Fibroblast of skin of left quadriceps (primary cell): ENCODE measurements around the gene ZBTB44.
"Not testable (repeated sequence)": the region's sequence is repeated elsewhere in the genome, so short reads cannot be mapped to it uniquely, and the experiment has no call there.

ENCODE experiments used
- DNase-seq, 2 experiments: peaks; one replicate each; pipeline ENCODE4 v3.0.0-alpha.2; 2013; ENCODE audit warnings: low read depth in 2 of 2

Gene ZBTB44

DNA sequence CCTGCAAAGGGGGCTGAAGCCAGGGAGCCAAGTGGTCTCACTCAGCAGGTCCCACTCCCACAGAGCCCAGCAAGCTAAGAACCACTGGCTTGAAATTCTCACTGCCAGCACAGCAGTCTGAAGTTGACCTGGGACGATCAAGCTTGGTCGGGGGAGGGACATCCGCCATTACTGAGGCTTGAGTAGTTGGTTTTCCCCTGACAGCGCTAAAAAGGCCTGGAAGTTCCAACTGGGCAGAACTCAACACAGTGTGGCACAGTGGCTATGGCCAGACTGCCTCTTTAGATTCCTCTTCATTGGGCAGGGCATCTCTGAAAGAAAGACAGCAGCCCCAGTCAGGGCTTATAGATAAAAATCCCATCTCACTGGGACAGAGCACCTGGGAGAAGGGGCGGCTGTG lies 64.8 kb downstream of the ZBTB44 start:
- not testable (repeated sequence) for DNase-seq

DNA sequence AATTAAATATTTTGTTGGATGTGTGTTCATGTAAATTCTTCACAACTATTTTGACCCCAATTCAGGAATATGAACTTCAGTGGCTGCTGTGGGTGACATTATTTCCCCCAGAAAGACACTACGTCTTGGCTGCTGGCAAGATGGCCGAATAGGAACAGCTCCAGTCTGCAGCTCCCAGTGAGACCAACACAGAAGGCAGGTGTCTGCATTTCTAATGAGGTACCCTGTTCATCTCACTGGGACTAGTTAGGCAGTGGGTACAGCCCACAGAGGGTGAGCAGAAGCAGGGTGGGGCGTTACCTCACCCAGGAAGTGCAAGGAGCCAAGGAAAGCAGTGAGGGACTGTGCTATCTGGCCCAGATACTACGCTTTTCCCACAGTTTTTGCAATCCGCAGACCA lies 65.3 kb downstream of the ZBTB44 start:
- no peak for DNase-seq

DNA sequence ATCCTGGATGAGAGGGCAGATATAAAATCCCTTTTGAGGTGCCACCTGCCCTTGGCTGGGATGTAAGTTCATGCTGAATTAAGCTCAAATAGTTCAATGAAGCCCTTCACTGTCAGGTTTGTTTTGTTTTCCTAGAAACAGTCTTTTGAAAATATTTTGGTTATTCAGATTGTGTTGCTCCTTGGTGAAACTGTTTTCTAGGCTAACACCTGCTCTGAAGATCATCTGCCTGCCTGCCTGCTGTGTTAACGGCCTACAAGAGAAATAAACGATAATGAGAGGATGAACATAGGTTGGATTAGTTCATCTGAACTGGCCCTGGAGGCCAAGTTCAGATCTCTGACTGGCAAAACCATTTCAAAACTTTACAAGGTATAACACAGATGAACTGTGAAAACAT lies 67.4 kb downstream of the ZBTB44 start:
- no peak for DNase-seq

DNA sequence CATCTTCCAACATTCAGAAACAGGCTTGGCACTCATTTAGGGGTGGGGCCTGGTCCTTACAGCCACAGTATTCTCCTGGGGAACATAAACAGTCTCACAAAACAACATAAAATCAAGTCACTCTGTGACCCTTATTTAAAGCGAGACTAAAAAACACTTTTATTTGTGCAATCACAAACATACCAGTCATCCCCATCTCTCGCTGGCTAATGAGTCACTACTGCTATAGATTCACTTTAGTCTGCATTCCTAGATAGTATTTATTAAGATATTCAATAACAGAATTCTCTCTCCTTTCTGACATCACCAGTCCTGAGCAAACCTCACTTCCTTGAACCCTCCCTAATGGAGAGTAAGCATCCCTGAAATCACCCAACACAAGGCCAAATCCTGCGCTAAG lies 68.0 kb downstream of the ZBTB44 start:
- DNase-seq: no peak

DNA sequence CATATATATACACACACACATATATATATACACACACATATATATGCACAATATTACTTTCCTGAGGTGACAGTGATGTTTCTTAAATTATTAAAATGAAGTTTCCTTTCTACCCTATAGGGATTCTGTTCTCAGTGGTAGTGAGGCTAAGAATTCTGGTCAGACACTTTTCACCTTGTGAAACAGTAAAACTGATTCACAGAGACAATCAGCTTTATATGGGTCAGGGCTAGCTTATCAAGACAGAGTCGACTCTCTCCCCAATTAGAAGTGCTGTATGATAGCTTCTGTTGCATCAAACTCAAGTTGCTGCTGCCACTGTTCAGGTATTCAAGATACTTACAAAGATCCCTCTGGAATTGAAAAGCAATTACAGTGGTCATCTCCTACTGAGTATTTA lies 68.4 kb downstream of the ZBTB44 start:
- no peak for DNase-seq

DNA sequence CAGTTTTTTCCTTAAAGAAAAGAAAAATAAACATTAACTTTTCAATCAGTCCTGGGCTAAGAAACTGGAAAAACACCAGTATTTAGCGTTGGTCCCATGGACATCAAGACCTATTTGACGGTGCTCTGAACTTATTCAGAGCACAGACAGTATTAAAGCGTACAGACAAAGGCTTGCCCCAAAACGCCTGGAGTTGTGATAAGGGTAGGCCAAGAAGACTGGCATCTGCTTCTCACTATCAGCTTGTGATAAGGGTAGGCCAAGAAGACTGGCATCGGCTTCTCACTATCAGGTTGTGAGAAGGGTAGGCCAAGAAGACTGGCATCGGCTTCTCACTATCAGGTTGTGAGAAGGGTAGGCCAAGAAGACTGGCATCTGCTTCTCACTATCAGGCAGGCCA lies 69.3 kb downstream of the ZBTB44 start:
- DNase-seq: not testable (repeated sequence)

GRCh38 chr11:130244848-130245247 lies 69.9 kb downstream of the ZBTB44 start:
- no peak for DNase-seq

- no peak for DNase-seq
Measured at GRCh38 chr11:130243816-130244215, 70.9 kb downstream of the ZBTB44 start.

GRCh38 chr11:130241713-130242112 lies 73.0 kb downstream of the ZBTB44 start:
- no peak for DNase-seq

GRCh38 chr11:130237282-130238006 lies 77.3 kb downstream of the ZBTB44 start:
- no peak for DNase-seq

GRCh38 chr11:130234315-130234714 lies 80.4 kb downstream of the ZBTB44 start:
- DNase-seq: no peak

DNA sequence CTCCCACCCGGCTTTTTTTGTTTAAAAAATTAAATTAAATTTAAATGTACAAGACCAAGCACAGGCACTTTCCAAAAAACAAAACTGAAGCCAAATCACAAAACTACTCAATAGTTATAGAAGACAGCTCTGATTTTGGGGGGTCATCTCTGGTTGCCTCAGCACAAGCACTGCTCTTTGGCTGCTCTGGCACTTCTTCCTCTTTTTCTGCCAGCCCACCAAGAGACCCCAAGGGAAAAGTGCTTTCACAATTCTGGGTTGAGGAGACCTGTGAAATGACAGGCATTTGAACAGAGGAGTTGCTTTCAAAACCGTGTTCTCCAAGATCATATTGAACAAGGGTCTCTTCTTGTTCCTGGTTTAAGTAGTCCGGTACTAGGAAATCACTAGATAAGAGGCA lies 80.8 kb downstream of the ZBTB44 start:
- not testable (repeated sequence) for DNase-seq

- not testable (repeated sequence) for DNase-seq
Measured at GRCh38 chr11:130233486-130233885, 81.2 kb downstream of the ZBTB44 start.

DNA sequence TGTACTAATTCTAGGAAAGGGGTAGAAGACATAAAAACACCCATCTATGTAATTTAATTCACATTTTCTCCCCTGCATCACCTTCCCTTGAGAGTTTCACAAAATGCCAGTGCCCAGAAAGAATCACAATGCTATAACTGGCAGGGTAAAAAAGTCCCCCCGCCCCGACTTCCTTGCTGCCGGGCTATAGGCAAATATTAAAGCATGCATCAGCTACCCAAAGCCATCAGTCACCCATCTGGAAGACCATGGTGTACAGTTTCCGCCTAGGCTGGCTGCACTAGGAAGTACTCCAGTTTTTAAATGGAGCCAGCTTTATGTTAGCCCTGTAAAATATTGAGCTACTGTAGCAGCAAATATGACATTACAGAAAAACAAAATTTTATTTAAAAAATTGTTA lies 87.3 kb downstream of the ZBTB44 start:
- DNase-seq: no peak

- no peak for DNase-seq
Measured at GRCh38 chr11:130223291-130223971, 91.3 kb downstream of the ZBTB44 start.

- no peak for DNase-seq
Measured at GRCh38 chr11:130220311-130221035, 94.2 kb downstream of the ZBTB44 start.

DNA sequence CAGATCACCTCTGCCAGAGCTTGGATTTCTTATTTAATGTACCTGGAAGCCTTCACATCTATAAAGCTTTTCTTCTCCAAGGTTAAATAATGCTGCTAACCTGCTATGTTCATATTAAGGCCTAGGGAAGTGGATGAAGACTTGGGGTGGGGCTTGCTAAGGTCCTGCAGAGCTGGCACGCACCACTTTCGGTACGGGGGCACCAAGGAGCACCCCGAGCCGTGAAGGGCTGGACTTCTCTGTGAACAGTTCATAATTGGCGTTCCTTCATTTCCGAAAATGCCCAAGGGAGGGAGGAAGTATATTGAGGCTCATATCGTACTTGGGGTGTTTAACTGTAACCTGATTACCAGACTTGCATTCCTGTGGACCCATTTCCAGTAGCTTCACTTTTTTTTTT lies 95.6 kb downstream of the ZBTB44 start:
- DNase-seq: no peak

DNA sequence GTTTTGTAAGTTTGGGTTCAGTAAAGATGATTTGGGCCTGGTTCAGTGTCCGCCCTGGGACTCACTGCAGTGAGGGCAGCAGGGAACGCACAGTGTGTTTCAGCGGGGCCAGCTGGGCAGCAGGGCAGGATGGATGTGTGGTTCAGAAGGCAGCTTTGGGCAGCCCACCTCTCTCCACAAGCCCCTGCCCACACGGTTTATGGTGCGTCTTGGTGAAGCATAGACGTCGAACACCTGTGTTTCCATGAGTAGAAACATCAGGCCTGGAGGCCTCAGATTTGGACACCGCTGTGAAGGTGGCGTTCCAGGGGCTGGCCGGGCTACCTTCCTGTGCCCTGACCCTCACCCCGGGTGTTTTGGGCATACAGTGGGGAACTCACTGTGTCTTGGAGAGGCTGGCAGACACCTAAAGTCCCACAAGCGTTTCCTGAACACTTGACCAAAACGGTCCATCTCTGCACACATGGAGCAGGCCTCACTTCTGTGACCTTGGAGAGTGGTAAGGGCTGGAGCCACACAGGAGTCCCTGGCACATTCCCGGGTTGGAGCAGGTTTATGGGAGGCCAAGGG lies 96.1 kb downstream of the ZBTB44 start:
- DNase-seq: no peak

DNA sequence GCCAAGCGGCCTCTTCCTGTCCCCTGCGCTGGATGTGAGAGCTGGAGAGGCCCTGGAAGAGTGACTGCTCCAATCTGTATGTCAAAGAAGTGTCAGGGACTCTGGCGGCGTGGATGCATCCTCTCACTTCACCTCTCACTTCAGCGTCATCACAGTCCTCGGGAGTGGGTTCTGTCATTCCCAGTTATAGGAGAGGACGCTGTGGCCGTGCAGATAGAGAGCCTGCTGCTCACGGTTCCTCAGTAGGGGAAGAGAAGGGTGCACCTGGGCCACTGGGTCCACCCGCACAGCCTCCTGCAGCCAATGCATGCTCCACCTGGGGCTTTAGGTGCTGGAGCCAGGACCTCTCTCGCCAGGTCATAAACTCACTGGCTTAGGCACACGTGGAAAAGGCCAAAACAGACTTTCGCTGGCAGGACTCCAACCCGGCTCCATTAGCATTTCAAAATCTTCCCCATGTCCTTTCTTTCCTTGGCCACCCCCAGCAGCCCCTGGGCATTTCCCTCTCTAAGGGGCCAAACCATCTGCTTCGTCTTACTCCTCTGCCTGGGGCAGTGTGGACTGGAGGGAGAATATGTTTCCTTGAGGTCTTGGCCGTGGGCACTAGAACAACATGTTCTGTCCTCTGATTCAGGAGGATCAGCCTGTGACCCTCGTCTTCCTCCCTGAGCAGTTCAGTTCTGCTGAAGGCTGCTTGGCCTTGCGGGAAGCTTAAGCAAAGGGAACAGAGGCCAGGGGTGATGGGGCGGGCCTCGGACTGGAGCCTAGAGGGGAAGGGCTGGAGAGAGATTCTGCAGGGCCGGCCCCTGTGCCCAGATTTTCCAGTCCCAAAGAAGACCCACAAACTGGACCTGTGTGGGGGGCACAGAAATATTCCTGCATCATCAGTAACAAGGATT lies 97.3 kb downstream of the ZBTB44 start:
- DNase-seq: no peak

DNA sequence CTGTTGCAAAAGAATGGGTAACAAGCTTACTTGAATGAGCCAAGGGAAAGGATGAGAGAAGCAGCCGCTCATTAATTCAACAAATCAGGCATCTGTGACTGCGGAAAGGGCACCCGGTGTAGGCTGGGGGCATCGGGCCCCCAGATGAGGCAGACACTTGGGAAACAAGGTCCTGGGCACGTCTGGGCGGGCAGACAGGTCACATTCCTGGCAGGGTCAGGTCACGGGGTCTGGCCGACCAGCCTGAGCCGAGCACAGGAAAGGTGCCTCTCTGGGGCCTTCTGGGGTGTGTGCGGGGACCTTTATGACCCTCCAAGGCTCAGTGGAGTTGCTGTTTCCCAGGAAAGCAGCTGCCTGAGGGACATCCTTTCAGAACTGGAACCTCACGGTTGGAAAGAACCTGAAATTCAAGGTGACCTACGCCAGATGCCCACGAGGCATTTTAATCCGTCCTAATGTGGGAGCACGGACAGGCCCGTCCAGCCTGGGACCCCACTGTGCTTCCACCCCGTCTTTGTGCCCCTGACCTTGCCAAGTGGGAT lies 98.1 kb downstream of the ZBTB44 start:
- DNase-seq: no peak

DNA sequence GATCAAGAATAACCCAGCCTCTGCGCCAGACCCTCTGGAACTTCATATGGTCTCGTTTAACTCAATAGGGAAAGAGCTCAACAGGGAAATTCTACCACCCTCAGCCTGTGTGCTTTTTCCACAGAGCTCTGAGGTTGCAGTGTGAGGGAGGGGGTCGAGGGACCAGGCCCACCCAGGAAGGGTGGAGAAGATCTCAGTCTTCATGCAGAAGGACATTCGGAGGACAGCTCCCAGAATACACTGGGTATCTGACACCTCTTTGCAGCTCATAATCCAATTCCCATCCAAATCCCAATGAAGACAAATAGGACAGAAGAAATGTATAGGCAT lies 98.5 kb downstream of the ZBTB44 start:
- DNase-seq: no peak
